EL (cell line): Measurements from ENCODE around the gene EXOC2.
"Not testable (repeated sequence)": the region's sequence is repeated elsewhere in the genome, so short reads cannot be mapped to it uniquely, and the experiment has no call there.

ENCODE experiments used
- DNase-seq: peaks from one replicate; pipeline ENCODE4 v3.0.0-alpha.2; 2016

EXOC2 gene

DNA sequence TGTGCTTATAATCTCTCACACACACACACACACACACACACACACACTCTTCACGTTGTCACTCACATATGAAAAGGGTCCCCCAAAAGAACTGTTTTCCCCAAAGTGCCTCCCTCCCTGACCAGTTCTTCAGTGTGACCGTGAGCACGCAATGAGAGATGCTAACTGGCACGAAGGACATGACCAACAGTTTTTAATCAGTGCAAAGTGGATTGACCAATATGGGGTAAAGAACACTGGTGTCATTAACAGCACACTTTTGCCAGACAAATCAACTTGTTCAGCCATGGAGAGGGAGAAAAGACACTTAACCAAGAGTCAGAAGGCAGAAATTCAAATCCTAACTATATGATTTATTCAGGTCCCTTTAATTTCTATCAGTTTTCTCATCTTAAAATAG lies 15.0 kb downstream of the EXOC2 start:
- no peak for DNase-seq

- no peak for DNase-seq
Measured at GRCh38 chr6:674956-675355, 18.0 kb downstream of the EXOC2 start.

GRCh38 chr6:674406-674805 lies 18.5 kb downstream of the EXOC2 start:
- no peak for DNase-seq

DNA sequence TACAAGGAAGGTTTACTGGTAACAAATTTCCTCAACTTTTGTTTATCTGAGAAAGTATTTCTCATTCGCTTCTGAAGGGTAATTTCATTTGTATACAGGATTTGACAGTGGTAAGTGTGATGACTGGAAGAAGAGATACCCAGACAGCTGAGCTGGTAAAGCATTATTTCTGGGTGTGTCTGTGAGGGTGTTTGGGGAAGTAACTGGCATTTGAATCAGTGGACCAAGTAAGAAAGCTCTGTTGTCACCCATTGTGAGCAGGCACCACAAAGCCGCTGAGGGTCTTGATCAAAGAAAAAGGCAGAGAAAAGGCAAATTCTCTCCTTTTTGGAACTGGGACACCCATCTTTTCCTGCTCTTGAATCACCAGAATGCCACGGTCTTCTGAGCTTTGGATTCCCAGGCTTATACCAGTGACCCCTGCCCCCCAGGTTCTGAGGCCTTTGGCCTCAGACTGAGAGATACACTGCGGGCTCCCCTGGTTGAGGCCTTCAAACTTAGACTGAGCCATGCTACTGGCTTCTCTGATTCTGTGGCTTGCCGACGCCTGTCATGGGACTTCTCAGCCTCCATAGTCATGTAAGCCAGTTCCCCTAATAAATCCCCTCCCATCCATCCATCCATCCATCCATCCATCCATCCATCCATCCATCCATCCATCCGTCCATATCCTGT lies 25.5 kb downstream of the EXOC2 start:
- no peak for DNase-seq

GRCh38 chr6:665403-666267 lies 27.3 kb downstream of the EXOC2 start:
- no peak for DNase-seq

- DNase-seq, result not testable (repeated sequence)
Measured at GRCh38 chr6:663788-664187, 29.2 kb downstream of the EXOC2 start.

DNA sequence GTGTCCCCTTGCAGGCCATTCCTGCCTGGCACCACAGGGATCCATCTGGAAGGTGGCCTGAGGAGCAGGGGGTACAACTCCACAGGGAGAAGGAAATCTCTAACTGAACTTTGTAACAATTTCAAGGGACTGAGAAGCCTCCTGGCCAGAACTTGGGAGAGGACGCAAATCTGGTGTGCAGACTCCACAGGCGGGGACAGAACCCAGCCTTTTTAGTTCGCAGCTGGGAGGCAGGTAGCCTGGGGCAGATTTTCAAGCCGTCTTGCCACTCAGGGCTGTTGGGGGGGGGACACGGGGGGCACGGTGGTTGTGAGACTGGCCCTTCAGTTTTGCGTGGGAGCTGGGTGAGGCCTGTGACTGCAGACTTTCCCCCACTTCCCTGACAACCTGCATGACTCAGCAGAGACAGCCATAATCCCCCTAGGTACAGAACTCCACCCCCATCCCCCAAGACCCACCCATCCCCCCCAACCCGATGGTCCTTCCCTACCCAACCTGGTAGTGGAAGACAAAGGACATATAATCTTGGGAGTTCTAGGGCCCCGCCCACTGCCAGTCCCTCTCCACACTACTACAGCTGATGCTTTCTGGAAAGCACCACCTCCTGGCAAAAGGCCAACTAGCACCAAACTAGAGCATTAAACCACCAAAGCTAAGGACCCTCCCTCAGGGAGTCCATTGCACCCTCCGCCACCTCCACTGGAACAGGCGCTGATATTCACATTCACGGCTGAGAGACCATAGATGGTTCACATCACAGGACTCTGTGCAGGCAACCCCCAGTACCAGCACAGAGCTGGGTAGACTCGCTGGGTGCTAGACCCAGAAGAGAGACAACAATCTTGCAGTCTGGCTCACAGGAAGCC lies 33.0 kb downstream of the EXOC2 start:
- no peak for DNase-seq

DNA sequence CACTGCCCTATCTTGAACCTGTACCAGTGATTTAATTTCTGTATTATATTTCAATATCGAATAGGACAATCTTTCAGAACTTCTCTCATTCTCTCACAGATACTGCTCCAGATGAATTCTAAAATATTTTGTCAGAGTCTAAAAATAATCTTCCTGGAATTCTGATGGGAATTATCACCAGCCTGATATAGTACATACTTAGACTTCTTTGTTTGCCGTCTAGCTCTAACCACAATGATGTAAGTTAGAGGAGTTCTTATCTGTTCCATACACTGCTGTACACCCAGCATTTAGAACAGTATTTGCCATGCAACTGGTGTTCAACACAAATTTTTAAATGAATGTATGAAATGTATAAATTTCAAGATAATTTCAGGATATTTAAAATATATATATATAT lies 34.7 kb downstream of the EXOC2 start:
- peak; percentile 4 for DNase-seq

DNA sequence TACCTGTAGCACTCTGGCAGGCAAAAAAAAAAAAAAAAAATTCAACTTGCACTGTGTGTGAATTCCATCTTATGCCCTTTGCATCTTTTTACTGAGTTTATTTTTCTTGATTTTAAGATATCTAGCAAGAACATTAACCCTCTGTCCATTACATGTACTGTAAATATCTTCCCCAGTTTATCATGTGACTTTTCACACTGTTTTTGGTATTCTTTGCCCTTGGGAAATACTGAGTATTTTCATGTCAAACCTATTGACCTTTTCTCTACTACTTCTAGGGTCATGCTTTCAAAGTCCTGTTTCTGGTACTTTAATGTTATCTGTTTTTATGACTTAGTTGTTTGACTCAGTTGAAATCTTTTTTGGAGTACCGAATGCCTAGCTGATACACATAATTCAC lies 35.2 kb downstream of the EXOC2 start:
- DNase-seq, result no peak

- DNase-seq, result no peak
Measured at GRCh38 chr6:656460-657252, 36.3 kb downstream of the EXOC2 start, which contains the start of gene HUS1B. HUS1B (minus strand) TSS chr6:657100; CDS start chr6:656944, 156 bp downstream.

DNA sequence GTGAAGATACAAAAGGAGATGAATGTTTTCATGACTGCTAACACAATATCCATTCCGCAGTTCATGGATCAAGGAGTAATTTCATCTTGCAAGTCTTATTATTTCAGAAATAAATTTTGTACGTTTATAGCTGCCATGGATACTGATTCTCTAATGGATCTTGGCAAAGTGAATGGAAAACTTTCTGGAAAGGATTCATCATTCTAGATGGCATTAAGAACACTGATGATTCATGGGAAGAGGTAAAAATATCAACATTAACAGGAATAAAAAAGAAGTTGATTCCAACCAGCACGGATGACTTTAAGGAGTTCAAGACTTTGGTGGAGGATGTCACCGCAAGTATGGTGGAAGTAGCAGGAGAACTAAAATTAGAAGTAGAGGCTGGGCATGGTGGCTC lies 38.8 kb downstream of the EXOC2 start:
- no peak for DNase-seq

DNA sequence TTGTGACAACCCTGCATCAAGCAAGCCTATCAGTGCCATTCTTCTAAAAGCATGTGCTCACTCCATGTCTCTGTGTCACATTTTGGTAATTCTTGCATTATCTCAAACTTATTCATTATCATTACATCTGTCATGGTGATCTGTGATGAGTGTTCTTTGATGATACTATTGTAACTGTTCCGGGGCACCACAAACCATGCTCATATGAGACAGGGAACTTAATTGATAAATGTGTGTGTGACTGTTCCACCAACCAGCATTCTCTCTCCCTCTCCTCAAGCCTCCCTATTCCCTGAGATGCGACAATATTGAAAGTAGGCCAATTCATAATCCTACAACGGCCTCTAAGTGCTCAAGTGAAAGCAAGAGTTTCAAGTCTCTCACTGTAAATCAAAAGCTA lies 40.1 kb downstream of the EXOC2 start:
- DNase-seq, result no peak

DNA sequence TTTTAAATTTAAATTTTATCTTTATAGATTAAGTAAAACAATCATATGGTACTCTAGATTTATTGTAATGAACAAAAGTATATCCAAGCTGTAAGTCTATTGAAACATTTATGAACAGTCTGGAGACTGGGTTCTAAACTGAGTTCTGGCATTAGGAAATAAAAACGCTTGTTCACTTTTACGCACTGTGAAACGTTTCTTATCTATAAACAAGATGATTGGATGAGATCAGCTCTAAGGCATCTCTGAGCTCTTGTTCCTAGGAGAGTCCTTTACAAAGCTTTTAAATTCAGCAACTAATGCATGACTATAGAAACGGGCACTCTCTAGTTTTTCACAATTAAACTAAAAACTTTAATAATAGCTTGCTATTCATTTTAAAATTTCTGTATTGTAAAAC lies 42.8 kb downstream of the EXOC2 start:
- no peak for DNase-seq

DNA sequence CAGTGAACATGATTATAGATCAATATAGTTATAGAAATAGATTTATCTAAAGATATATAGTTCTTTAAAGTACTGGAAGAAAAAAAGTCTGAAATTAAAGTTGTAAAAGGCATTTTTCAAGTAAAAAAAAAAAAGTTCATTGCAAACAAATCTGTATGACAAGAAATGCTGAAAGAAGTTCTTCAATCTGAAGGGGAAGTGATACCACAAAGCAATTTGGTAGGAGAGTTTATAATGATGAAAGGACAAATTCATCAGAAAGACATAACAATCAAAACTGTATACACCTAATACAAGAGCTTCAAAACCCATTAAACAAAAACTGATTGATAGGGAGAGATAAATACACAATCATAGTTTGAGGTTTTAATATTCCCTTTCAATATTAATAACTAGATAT lies 50.1 kb downstream of the EXOC2 start:
- DNase-seq, result no peak

DNA sequence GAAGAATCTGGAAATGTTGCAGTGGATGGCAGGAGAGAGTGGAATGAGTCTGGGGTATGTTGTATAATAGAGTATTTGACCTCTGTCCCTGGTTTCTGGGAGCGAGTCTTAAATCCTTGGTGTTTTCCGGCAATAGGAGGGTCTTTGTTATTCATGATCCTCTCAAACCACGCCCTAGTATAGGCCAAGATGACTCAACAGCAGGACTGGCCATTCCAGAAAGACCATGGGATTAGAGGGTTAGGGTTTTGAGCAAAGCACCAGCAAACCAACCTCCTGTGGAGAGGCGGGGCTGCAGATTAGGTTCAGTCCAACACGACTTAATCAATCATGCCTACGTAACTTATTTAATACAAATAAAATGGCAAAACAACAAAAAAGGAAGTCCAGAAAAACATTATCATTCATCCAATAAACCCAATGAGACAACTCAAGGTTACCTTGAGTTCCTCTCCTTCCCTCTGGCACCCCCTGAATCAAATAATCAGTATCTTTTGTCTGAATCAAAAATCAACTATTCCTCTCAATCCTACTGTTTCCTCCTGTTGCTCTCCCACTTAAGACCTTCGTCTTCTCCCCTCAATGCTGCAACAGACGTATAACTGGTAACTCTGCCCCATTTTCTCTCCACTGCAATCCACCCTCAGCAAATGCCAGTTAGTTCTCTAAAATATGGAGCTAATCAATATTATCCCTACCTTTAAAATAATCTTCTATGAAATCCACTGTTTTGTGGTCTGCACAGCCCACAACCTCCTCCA lies 51.5 kb downstream of the EXOC2 start:
- DNase-seq, result no peak

- no peak for DNase-seq
Measured at GRCh38 chr6:636488-636887, 56.5 kb downstream of the EXOC2 start.

DNA sequence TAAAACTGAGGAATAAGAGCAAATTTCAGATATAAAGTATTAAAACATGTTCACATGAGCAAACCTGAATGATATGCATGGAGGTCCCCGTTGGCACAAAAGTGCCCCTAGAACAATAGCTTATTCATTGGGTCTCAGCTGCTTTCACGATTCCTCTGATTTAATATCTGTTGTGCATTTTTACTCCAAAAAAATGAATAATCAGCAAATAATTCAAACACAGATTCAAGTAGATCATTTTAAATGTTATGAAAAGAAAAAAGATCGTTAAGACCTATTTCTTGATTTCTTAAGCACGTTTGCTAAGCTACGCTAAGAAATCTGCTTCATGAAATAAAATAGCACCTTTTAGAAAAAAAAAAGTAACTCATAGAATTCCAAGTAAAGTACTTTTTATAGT lies 57.7 kb downstream of the EXOC2 start:
- no peak for DNase-seq

DNA sequence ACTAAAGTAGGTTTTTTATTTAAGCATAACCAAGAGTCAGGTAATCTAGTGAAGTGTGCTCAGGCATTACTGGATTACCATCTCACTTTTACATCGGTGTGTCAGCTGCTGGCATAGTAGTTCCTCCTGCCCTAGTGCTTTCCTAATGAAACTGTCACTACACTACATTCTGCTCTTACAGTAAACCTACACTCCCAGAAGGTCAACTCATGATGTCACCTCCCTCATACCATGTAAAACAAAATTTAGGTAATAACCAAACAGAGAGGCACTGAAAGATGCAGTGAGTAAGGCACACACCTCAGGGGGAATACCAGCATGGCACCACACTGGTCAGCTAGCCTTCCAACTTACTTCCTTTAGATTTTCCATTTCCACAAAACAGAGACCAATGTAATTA lies 59.3 kb downstream of the EXOC2 start:
- no peak for DNase-seq

DNA sequence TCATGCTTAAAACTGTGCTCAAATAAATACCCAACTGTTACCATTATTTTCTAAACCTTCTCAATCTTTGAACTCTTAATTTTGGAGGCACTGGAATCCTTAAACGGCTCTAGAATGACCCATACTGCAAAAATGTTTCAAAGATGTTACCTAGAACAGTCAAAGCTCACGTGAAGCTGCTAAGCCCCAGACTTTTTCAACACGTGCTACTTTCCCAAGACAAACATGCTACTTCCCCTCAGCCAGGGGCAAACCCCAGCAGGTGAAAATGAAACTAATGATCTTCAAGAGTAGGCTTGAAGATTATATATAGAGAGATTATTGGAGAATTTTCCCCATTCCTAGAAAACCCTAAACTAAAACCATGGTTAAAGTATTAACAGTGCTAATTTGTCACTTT lies 64.2 kb downstream of the EXOC2 start:
- DNase-seq, result no peak

DNA sequence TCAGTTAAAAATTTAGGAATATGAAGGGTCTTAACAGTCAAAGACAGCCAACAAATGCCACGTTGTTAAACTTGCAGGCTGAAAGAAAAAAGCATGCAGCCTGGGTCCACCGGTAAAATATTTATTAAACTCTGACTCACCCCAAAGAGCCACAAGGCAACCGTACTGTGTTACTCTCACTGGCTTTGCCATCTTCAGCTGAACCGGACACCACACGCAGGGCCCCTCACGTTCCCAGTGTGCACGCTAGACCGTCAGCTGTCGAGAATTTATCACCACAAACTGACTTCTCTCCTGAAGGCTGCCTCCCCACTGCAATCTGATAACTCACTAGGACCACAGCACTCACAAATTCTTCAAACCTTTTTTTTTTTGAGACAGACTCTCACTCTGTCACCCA lies 66.7 kb downstream of the EXOC2 start:
- peak; percentile 4 for DNase-seq

DNA sequence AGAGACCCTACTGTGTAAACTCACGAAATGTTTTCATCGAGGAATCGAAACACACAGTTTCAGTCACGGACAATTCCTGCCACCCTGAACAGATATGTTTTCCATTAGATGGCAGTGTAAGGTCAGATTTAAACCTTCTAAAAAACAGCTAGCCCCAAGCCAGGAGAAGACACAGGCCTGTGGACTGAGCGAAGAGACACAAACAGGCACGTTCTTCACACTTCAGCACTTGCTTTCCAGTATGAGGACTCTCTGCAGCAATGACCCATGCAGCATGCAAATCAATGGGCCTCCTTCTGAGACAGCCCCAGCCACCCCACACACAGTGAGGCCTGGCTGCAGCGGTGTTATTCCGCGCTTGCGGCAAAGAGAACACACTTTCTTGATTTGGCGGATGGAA lies 68.0 kb downstream of the EXOC2 start:
- DNase-seq, result peak; percentile 27

DNA sequence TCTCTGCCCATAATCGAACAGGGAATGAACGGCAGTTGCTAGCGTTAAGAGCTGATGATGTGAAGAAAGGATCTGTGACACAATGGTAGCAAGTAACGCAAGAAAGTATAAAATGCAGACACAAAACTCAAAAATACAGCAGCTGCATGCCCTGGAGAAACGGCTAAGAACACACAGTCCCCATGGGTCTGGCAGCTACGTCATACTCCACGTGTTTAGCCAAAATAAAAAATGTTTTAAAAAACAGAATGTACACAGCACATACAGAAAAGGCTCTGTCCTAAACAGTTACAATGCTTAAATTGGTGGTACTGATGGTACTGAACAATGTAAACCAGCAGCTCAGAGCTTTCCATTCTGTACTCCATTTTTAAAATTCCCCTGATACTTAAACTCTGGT lies 70.5 kb downstream of the EXOC2 start:
- no peak for DNase-seq
